HK-2 (cell line): ENCODE results near the gene TRAF3IP1.

Experiments
- DNase-seq: peaks from one replicate; pipeline ENCODE4 v3.0.0-alpha.2; 2018; ENCODE audit not compliant: unreplicated experiment

Gene TRAF3IP1

DNA sequence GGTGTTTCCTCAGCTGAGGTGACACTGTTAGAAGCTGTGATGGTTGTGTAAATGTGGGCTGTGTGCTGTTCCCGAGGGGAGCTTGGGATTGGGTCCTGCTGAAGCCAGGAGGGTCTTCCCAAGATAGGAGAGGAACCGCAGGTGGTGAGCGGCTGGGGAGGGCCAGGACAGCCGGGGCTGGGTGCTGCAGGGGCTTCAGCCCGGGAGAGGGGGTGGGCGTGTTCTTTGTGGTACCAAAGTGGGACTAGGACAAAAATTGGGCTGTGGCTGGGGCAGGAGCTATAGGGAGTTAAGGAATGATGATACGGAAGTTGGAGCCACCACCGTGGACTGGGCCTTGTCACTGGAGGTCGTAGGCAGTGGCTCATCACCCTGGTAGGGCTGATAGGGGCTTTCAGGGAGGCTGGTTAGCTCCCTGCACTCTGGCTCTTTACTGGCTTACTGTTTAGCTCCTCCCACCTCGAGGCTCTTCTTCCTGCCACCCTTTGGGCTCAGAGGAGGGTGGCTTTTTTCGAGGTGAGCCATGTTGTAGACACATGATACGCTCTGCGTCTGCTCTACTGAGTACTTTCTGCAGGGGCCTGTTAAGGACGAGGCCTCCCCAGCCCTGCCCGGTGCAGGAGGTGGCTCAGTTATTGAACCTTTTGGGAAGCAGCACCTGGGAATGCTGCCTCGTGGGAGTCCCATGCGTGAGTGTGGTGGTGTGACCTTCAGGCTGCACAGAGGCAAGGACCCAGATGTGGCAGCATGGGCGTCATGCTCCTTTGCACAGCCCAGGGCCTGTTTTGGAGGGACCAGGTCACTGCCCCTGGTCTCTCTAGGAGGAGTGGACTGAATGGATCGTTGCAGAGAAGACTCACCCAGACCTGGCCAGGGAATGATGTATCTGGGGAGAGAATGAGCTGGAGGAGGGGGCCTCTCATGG lies 128.0 kb downstream of the TRAF3IP1 start:
- no peak for DNase-seq

- no peak for DNase-seq
Measured at GRCh38 chr2:238449241-238449640, 128.9 kb downstream of the TRAF3IP1 start.

GRCh38 chr2:238449909-238450417 lies 129.6 kb downstream of the TRAF3IP1 start:
- no peak for DNase-seq

DNA sequence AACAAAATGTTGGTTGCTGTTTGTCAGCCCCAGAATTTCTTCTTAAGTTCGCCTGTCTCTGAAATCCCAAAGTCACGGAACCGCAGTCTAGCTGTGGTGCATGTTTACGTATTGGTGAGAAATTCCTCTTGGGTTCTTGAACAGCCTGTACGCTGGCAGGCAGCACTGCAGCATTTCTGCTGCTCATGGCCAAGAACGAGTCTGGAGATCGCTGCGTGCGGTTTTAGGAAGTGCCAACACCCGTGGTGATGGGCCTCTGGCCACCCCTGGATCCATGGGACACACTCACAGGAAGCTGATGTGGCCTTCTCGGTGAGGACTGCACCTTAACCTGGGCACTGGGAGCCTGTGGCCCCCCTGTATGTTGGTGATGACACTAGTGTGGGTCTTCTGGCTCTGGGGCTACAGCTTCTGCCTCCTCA lies 130.1 kb downstream of the TRAF3IP1 start:
- no peak for DNase-seq
